GM10266 (cell line): ENCODE data around the gene SLCO4C1.

Experiments
- DNase-seq: peaks from one replicate; pipeline ENCODE4 v3.0.0; 2012; ENCODE audit errors: extremely low spot score
- TF ChIP-seq, protein P1 (sequence below): IDR thresholded peaks from 2 replicates; pipeline ENCODE4 v1.5.1; 2012; ENCODE audit warnings: mild to moderate bottlenecking, low read depth; ENCODE audit not compliant: control insufficient read depth, insufficient read depth; ENCODE audit errors: missing control alignments

SLCO4C1 gene

GRCh38 chr5:102211165-102211564 lies 84.9 kb downstream of the SLCO4C1 start:
- no peak for DNase-seq
- TF ChIP-seq, protein P1, sequence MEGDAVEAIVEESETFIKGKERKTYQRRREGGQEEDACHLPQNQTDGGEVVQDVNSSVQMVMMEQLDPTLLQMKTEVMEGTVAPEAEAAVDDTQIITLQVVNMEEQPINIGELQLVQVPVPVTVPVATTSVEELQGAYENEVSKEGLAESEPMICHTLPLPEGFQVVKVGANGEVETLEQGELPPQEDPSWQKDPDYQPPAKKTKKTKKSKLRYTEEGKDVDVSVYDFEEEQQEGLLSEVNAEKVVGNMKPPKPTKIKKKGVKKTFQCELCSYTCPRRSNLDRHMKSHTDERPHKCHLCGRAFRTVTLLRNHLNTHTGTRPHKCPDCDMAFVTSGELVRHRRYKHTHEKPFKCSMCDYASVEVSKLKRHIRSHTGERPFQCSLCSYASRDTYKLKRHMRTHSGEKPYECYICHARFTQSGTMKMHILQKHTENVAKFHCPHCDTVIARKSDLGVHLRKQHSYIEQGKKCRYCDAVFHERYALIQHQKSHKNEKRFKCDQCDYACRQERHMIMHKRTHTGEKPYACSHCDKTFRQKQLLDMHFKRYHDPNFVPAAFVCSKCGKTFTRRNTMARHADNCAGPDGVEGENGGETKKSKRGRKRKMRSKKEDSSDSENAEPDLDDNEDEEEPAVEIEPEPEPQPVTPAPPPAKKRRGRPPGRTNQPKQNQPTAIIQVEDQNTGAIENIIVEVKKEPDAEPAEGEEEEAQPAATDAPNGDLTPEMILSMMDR = no peak

DNA sequence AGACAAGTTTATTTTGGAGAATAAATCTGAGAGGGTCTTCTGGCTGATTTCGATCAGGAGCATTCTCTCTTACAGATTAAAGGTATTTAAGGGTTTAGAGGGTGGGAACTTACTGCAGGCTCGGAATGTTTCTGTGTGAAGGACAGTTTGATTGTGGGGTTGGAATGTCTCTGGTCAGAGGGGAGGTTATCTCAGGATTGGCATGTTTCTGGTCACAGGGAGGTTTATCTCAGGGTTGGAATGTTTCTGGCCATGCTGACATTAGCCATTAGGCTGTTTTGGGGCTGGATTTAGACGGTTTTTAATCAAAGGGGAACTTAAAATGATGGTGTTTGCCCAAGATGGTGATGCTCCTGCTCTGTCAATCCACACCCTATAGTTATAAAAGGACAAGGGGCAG lies 95.2 kb downstream of the SLCO4C1 start:
- no peak for DNase-seq
- TF ChIP-seq, protein P1 = no peak

GRCh38 chr5:102196481-102196880 lies 99.6 kb downstream of the SLCO4C1 start:
- TF ChIP-seq, protein P1 = no peak
- no peak for DNase-seq
